CD14-positive monocyte (primary cell): ENCODE results near the gene IL13. TPM values are rescaled to one million over a fixed set of nuclear protein-coding genes. Genes with fewer than 3 reads are reported as not detected.

ENCODE experiments used
- DNase-seq, 3 donors: peaks; one replicate each; pipeline ENCODE4 v3.0.0-alpha.2; 2011 to 2022
- H2AFZ ChIP-seq: 2 replicates; pipeline ENCODE4 v1.6.0; 2012; ENCODE audit warnings: mild to moderate bottlenecking, low read depth, low read length, inconsistent platforms; ENCODE audit not compliant: insufficient read depth, poor library complexity, severe bottlenecking
- H3K27ac ChIP-seq, 2 donors: 1 replicate in 1 of 2; 2 replicates in 1 of 2; pipeline ENCODE4 v1.5.1; 2012 to 2013; ENCODE audit warnings: low read length in 2 of 2, control low read depth in 1 of 2, inconsistent platforms in 1 of 2, low read depth in 1 of 2, mild to moderate bottlenecking in 1 of 2
- H3K27me3 ChIP-seq, 2 donors: one replicate each; pipeline versions ENCODE4 v1.6.0 to v1.6.1; 2011 to 2013; ENCODE audit warnings: low read length in 2 of 2; ENCODE audit not compliant: control insufficient read depth in 2 of 2, insufficient read depth in 2 of 2
- H3K36me3 ChIP-seq, 2 donors: replicated peaks in 1 of 2; 1 replicate in 1 of 2; 2 replicates in 1 of 2; pipeline versions ENCODE4 v1.5.1 to v1.6.1; 2012 to 2013; ENCODE audit warnings: low read length in 2 of 2, control low read depth in 1 of 2, inconsistent platforms in 1 of 2, mild to moderate bottlenecking in 1 of 2; ENCODE audit not compliant: insufficient read depth in 2 of 2, control insufficient read depth in 1 of 2
- H3K4me1 ChIP-seq, 2 donors: 1 replicate in 1 of 2; 2 replicates in 1 of 2; pipeline versions ENCODE4 v1.5.1 to v1.6.1; 2012 to 2013; ENCODE audit warnings: low read length in 2 of 2, control low read depth in 1 of 2, inconsistent platforms in 1 of 2, mild to moderate bottlenecking in 1 of 2, moderate library complexity in 1 of 2; ENCODE audit not compliant: insufficient read depth in 2 of 2, control insufficient read depth in 1 of 2
- H3K4me2 ChIP-seq: replicated peaks from 2 replicates; pipeline ENCODE3; 2012; ENCODE audit warnings: low read length, moderate library complexity, mild to moderate bottlenecking; ENCODE audit not compliant: poor library complexity, severe bottlenecking; ENCODE audit errors: extremely low read depth
- H3K4me3 ChIP-seq, 3 experiments: fragments of 200-600 bp in 1 of 3; sonication (generic) in 1 of 3; replicated peaks in 1 of 3; 1 replicate in 2 of 3; 2 replicates in 1 of 3; pipeline ENCODE4 v1.5.1; 2011 to 2013; ENCODE audit warnings: low read length in 3 of 3, mild to moderate bottlenecking in 3 of 3, control low read depth in 2 of 3, low read depth in 2 of 3, inconsistent platforms in 1 of 3, moderate library complexity in 1 of 3
- H3K79me2 ChIP-seq: 2 replicates; pipeline ENCODE4 v1.6.0; 2012; ENCODE audit warnings: mild to moderate bottlenecking, control low read depth, inconsistent platforms, low read length, moderate library complexity; ENCODE audit not compliant: insufficient read depth
- H3K9ac ChIP-seq: 2 replicates; pipeline ENCODE4 v1.6.0; 2017; ENCODE audit warnings: low read length, mild to moderate bottlenecking; ENCODE audit not compliant: insufficient read depth, poor library complexity, severe bottlenecking
- H3K9me3 ChIP-seq, 2 donors: replicated peaks in 1 of 2; 1 replicate in 1 of 2; 2 replicates in 1 of 2; pipeline versions ENCODE4 v1.5.1 to v1.6.1; 2012 to 2013; ENCODE audit warnings: low read length in 2 of 2, control low read depth in 1 of 2; ENCODE audit not compliant: control insufficient read depth in 1 of 2, insufficient read depth in 1 of 2
- H4K20me1 ChIP-seq: 2 replicates; pipeline ENCODE4 v1.6.0; 2012; ENCODE audit warnings: mild to moderate bottlenecking, low read length, control low read depth, moderate library complexity; ENCODE audit not compliant: insufficient read depth
- H3K27ac Mint-ChIP-seq, 7 donors: one replicate each; pipeline ENCODE4 v1.8.0; 2020; ENCODE audit warnings: mild to moderate bottlenecking in 7 of 7, mixed read lengths in 7 of 7, moderate library complexity in 6 of 7, inconsistent platforms in 2 of 7
- H3K27me3 Mint-ChIP-seq, 3 donors: one replicate each; pipeline ENCODE4 v1.8.0; 2021 to 2022; ENCODE audit warnings: low read depth in 3 of 3, mild to moderate bottlenecking in 3 of 3, mixed read lengths in 3 of 3, moderate library complexity in 3 of 3, inconsistent platforms in 1 of 3
- H3K36me3 Mint-ChIP-seq, 2 donors: one replicate each; pipeline ENCODE4 v1.8.0; 2020; ENCODE audit warnings: mixed read lengths in 2 of 2, inconsistent platforms in 1 of 2, mild to moderate bottlenecking in 1 of 2
- H3K4me1 Mint-ChIP-seq: one replicate; pipeline ENCODE4 v1.8.0; 2020; ENCODE audit warnings: mild to moderate bottlenecking, mixed read lengths
- H3K4me3 Mint-ChIP-seq, 2 donors: one replicate each; pipeline ENCODE4 v1.8.0; 2020; ENCODE audit warnings: mild to moderate bottlenecking in 2 of 2, mixed read lengths in 2 of 2, moderate library complexity in 1 of 2
- H3K9me3 Mint-ChIP-seq, 7 donors: one replicate each; pipeline ENCODE4 v1.8.0; 2020 to 2022; ENCODE audit warnings: mixed read lengths in 7 of 7, mild to moderate bottlenecking in 6 of 7, moderate library complexity in 6 of 7, inconsistent platforms in 2 of 7
- CTCF ChIP-seq: fragments of 200-600 bp; IDR thresholded peaks from one replicate; pipeline ENCODE4 v1.8.0; 2022; ENCODE audit warnings: antibody characterized with exemption, mild to moderate bottlenecking
- WGBS: methylation state at CpG from one replicate; pipeline ENCODE4 v1.1.5; 2013; ENCODE audit warnings: missing lambda C conversion rate; ENCODE audit not compliant: insufficient coverage; 5-methylcytosine and 5-hydroxymethylcytosine counted together
- intact Hi-C, 2 donors: fragments of 100-400 bp; cut with micrococcal nuclease; formaldehyde crosslinking; loops; one replicate each; pipeline versions ENCODE4 v1.15.0 to v1.15.1; 2023
- polyA plus RNA-seq, 3 donors: library from polyadenylated mRNA; depleted of rRNA in 1 of 3; unstranded in 2 of 3; stranded (reverse) in 1 of 3; fragments of 300-500 nt in 2 of 3; fragments of >200 nt in 1 of 3; fragmentation: Illumina TruSeq in 2 of 3; gene quantifications; 1 replicate in 2 of 3; 2 replicates in 1 of 3; pipeline ENCODE4 v1.2.3, GENCODE V29; 2012 to 2021

Gene IL13
- polyA plus RNA-seq, 3 donors, result not detected

- no peak overlapping the region for H3K4me3 Mint-ChIP-seq
- intact Hi-C loops, result no loop called here
- WGBS, result 97% methylated on average over 4 of the region's 12 CpGs
- no peak overlapping the region for H3K27ac ChIP-seq
- H3K4me1 ChIP-seq, result peaks cover 14 to 15% of the 10 kb centered on the region in 2 donors
- H3K36me3 ChIP-seq, result no peaks in the 10 kb centered on the region
- H3K4me3 ChIP-seq, result no peak overlapping the region
- no peak overlapping the region for H3K9ac ChIP-seq
- no peak overlapping the region for H3K4me2 ChIP-seq
- no peaks in the 10 kb centered on the region for H3K36me3 Mint-ChIP-seq
- no peaks in the 10 kb centered on the region for H3K27me3 ChIP-seq
- DNase-seq, result no peak
- H3K9me3 Mint-ChIP-seq, result no peaks in the 10 kb centered on the region
- H2AFZ ChIP-seq, result no peak overlapping the region
- H3K27me3 Mint-ChIP-seq, result peaks cover 0 to 3% (median 0%) of the 10 kb centered on the region in 3 donors
- H3K27ac Mint-ChIP-seq, result no peak overlapping the region
- no peaks in the 10 kb centered on the region for H4K20me1 ChIP-seq
- H3K9me3 ChIP-seq, result no peaks in the 10 kb centered on the region
- TF ChIP-seq CTCF, result no peak
- H3K4me1 Mint-ChIP-seq, result peaks cover 24% of the 10 kb centered on the region
- H3K79me2 ChIP-seq, result no peaks in the 10 kb centered on the region
Observed at GRCh38 chr5:132684922-132685720, 27.1 kb downstream of the IL13 start.

GRCh38 chr5:132686193-132686592, 28.2 kb downstream of the IL13 start:
- Histone ChIP-seq H3K4me2 (no peak overlapping the region), H3K9ac (no peak overlapping the region), H3K4me3 (no peak overlapping the region), H3K27me3 (no peaks in the 10 kb centered on the region), H2AFZ (no peak overlapping the region), H3K27ac (no peak overlapping the region), H3K79me2 (no peaks in the 10 kb centered on the region), H3K36me3 (no peaks in the 10 kb centered on the region), H3K9me3 (no peaks in the 10 kb centered on the region), H3K4me1 (peaks cover 14 to 15% of the 10 kb centered on the region in 2 donors), H4K20me1 (no peaks in the 10 kb centered on the region)
- Mint-ChIP-seq H3K27me3 (peaks cover 0 to 3% (median 0%) of the 10 kb centered on the region in 3 donors), H3K4me1 (peaks cover 24% of the 10 kb centered on the region), H3K27ac (no peak overlapping the region), H3K9me3 (no peaks in the 10 kb centered on the region), H3K36me3 (no peaks in the 10 kb centered on the region), H3K4me3 (no peak overlapping the region)
- WGBS, result 100% methylated on average over 1 of the region's 3 CpGs
- no peak for TF ChIP-seq CTCF
- intact Hi-C loops, result no loop called here
- no peak for DNase-seq
